Fibroblast of lung (primary cell): ENCODE results near the gene ENOX1. TPM values are rescaled to one million over a fixed set of nuclear protein-coding genes. Genes with fewer than 3 reads are reported as not detected.

Experiments
- DNase-seq, 2 donors: peaks; one replicate each; pipeline versions ENCODE4 v3.0.0 to v3.0.0-alpha.2; 2010; ENCODE audit warnings: low read depth in 2 of 2
- H2AFZ ChIP-seq: 2 replicates; pipeline ENCODE4 v1.5.1; 2012; ENCODE audit warnings: low read length, control low read depth, inconsistent platforms
- H3K27ac ChIP-seq: 2 replicates; pipeline ENCODE4 v1.5.1; 2011; ENCODE audit warnings: low read length, control low read depth; ENCODE audit not compliant: insufficient read depth
- H3K27me3 ChIP-seq: 2 replicates; pipeline ENCODE4 v1.5.1; 2011; ENCODE audit warnings: mild to moderate bottlenecking, low read length; ENCODE audit not compliant: control insufficient read depth, insufficient read depth
- H3K36me3 ChIP-seq: 2 replicates; pipeline ENCODE4 v1.5.1; 2011; ENCODE audit warnings: low read length; ENCODE audit not compliant: control insufficient read depth, insufficient read depth
- H3K4me1 ChIP-seq: 2 replicates; pipeline ENCODE4 v1.5.1; 2011; ENCODE audit warnings: low read length; ENCODE audit not compliant: control insufficient read depth, insufficient read depth; ENCODE audit errors: extremely low read depth
- H3K4me2 ChIP-seq: 2 replicates; pipeline ENCODE4 v1.5.1; 2011; ENCODE audit warnings: low read length, control low read depth; ENCODE audit not compliant: insufficient read depth; ENCODE audit errors: extremely low read depth
- H3K4me3 ChIP-seq, 4 experiments: fragments of 200-600 bp in 1 of 4; sonication (generic) in 1 of 4; replicated peaks in 1 of 4; 2 replicates each; pipeline ENCODE4 v1.5.1; 2011 to 2016; ENCODE audit warnings: low read length in 4 of 4, low read depth in 3 of 4, mild to moderate bottlenecking in 3 of 4, control low read depth in 2 of 4, inconsistent platforms in 1 of 4, mixed read lengths in 1 of 4; ENCODE audit not compliant: insufficient read depth in 1 of 4; ENCODE audit errors: control extremely low read depth in 1 of 4
- H3K79me2 ChIP-seq: 2 replicates; pipeline ENCODE4 v1.5.1; 2012; ENCODE audit warnings: mild to moderate bottlenecking, low read length, inconsistent platforms; ENCODE audit not compliant: control insufficient read depth, insufficient read depth
- H3K9ac ChIP-seq: 2 replicates; pipeline ENCODE4 v1.5.1; 2011; ENCODE audit warnings: mild to moderate bottlenecking, low read length, control low read depth; ENCODE audit not compliant: insufficient read depth
- H3K9me3 ChIP-seq: 2 replicates; pipeline ENCODE4 v1.5.1; 2012; ENCODE audit warnings: low read depth, low read length; ENCODE audit not compliant: control insufficient read depth, insufficient read depth
- H4K20me1 ChIP-seq: 2 replicates; pipeline ENCODE4 v1.5.1; 2011; ENCODE audit warnings: low read length; ENCODE audit not compliant: control insufficient read depth, insufficient read depth; ENCODE audit errors: extremely low read depth
- CTCF ChIP-seq, 2 donors: IDR thresholded peaks in 1 of 2; conservative IDR thresholded peaks in 1 of 2; 1 replicate in 1 of 2; 2 replicates in 1 of 2; pipeline ENCODE4 v1.5.1; 2011 to 2012; ENCODE audit warnings: low read length in 2 of 2, control low read depth in 1 of 2, inconsistent platforms in 1 of 2, low read depth in 1 of 2, mild to moderate bottlenecking in 1 of 2
- EZH2 ChIP-seq: IDR thresholded peaks from 2 replicates; pipeline ENCODE4 v1.5.1; 2012; ENCODE audit warnings: low read length, control low read depth, mild to moderate bottlenecking; ENCODE audit errors: missing control alignments
- polyA plus RNA-seq, 2 donors: library from polyadenylated mRNA; depleted of rRNA in 1 of 2; stranded (reverse) in 1 of 2; unstranded in 1 of 2; fragments of >200 nt; gene quantifications; 2 replicates each; pipeline ENCODE4 v1.2.1, GENCODE V29; 2011 to 2012; ENCODE audit warnings: missing spikeins in 1 of 2
- total RNA-seq: library from RNA; depleted of rRNA; stranded (reverse); fragments of >200 nt; gene quantifications from 2 replicates; pipeline ENCODE4 v1.2.1, GENCODE V29; 2014

Gene ENOX1
- total and polyA plus RNA-seq, 2 donors (not counting 1 experiment from before 2014, with no cell fraction given) = 3.5 to 7.6 TPM

DNA sequence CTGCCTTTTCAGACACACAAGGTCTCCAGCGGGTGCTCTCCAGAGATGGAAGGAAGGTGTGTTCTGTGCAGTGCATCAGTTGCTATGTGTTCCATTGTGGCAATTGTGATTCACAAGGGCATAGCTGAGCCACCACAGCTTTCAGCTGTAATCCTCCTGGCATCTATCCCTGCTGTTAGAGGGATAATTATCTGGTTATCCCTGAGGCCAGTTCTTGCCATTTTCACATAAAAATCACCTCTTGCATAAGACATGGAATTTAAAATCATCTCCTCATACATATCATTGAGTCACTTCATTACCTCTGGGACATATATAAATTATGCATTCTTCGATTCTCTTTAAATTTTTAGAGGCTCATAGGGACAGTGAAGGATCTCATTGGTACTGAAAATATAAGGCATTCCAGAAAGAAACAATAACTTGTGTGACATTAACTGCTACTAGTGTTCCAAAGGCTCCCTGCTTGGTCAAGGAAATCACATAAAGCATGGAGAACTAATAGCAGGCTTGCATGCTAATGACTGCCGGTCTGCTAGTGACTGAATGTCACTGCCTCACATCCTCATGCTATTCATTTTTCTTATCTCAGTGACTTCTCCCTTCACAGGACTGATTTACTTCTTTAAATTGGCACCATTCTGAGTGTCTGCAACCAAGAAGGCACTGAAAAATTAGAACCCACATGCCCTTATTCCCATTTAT is 214.0 kb downstream of the ENOX1 start:
- no peak for TF ChIP-seq CTCF (conservative IDR thresholded peaks at IDR 0.05 in 1 of 2, IDR thresholded peaks at IDR 0.05 in 1 of 2; ENCODE audit: low read depth in 1 of 2, low read length in 2 of 2)
- no peak for TF ChIP-seq EZH2
- Histone ChIP-seq H3K9ac (no peak overlapping the region), H2AFZ (no peak overlapping the region), H3K36me3 (no peaks in the 10 kb centered on the region), H3K27me3 (no peaks in the 10 kb centered on the region), H3K4me1 (no peaks in the 10 kb centered on the region), H3K79me2 (no peaks in the 10 kb centered on the region), H3K27ac (no peak overlapping the region), H3K4me3 (no peak overlapping the region), H3K4me2 (no peak overlapping the region), H4K20me1 (no peaks in the 10 kb centered on the region), H3K9me3 (no peaks in the 10 kb centered on the region)
- DNase-seq = peak in 1 of 2 donors; percentile 56

DNA sequence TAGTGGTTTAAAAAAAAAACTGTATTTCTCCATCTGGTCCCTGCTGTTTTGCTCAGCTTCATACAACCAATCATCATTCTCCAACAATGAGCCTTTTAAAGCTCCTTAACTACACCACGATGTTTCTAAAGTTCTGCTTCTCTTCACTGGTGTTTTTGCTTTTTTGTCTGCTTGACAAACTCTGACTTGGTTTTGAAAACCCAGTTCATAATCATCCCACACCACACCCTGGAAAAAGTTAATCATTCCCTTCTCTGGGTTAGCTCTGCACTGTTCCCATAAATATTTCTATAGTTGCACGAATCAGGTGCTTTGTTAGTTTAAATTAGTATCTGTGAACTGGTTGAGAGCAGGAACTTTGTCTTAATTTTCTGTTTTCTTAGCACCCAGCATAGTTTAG is 217.1 kb downstream of the ENOX1 start:
- Histone ChIP-seq H3K4me1 (no peaks in the 10 kb centered on the region), H3K9ac (no peak overlapping the region)
- DNase-seq = no peak

GRCh38 chr13:43567608-43568007 is 219.2 kb downstream of the ENOX1 start:
- Histone ChIP-seq H3K4me1 (no peaks in the 10 kb centered on the region), H3K9me3 (no peaks in the 10 kb centered on the region), H3K4me2 (no peak overlapping the region), H3K27ac (no peak overlapping the region), H3K4me3 (no peak overlapping the region), H3K9ac (no peak overlapping the region), H4K20me1 (no peaks in the 10 kb centered on the region), H2AFZ (no peak overlapping the region), H3K27me3 (no peaks in the 10 kb centered on the region), H3K79me2 (no peaks in the 10 kb centered on the region), H3K36me3 (no peaks in the 10 kb centered on the region)
- peak; percentile 38 to 52 for DNase-seq
- TF ChIP-seq CTCF (conservative IDR thresholded peaks at IDR 0.05 in 1 of 2, IDR thresholded peaks at IDR 0.05 in 1 of 2; ENCODE audit: low read depth in 1 of 2, low read length in 2 of 2) (no peak), EZH2 (no peak)

More for the DNA sequence above, 217.1 kb downstream of the ENOX1 start:
- TF ChIP-seq EZH2 (no peak), CTCF (conservative IDR thresholded peaks at IDR 0.05 in 1 of 2, IDR thresholded peaks at IDR 0.05 in 1 of 2; ENCODE audit: low read depth in 1 of 2, low read length in 2 of 2) (no peak)
- Histone ChIP-seq H3K4me3 (no peak overlapping the region), H3K9me3 (no peaks in the 10 kb centered on the region), H3K27me3 (no peaks in the 10 kb centered on the region), H3K4me2 (no peak overlapping the region), H4K20me1 (no peaks in the 10 kb centered on the region), H3K79me2 (no peaks in the 10 kb centered on the region), H3K27ac (no peak overlapping the region), H3K36me3 (no peaks in the 10 kb centered on the region), H2AFZ (no peak overlapping the region)
